ENCODE data around the gene ANOS1.

DNA sequence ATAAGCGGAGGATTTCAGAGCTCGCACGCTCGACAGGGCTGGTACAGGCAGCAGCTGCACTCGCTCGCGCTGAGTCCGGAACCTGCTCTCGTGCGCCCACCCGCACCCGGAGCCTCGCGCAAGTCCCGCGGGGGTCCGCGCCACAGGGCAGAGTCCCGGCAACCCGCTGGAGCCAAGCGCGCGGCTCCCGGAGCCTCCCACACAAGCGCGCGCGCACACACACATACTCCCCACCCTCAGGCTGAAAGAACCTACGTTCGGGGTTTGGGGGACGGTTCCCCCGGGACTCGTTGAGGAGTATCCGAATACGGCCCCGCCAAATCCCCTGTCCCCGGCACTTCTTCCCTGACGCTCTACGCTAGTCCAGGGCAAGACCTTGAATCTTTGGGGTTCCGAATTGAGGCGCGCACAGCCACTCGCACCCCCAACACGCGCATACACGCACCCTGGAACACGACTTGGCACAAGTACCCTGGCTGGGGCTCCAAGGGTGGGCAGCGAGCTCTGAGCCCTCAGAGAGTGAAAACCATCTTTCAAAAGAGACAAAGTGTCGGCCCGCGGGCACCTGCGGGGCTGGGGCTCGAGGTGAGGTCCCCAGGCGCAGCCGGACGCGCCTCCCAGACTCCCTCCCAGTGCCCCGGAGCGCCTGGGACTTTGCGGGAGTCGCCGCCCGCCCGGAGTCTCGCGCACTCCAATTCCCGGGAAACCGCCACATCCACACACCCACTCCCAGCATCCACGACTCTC, 952 bp downstream of the ANOS1 start:
- TF ChIP-seq, protein P1, sequence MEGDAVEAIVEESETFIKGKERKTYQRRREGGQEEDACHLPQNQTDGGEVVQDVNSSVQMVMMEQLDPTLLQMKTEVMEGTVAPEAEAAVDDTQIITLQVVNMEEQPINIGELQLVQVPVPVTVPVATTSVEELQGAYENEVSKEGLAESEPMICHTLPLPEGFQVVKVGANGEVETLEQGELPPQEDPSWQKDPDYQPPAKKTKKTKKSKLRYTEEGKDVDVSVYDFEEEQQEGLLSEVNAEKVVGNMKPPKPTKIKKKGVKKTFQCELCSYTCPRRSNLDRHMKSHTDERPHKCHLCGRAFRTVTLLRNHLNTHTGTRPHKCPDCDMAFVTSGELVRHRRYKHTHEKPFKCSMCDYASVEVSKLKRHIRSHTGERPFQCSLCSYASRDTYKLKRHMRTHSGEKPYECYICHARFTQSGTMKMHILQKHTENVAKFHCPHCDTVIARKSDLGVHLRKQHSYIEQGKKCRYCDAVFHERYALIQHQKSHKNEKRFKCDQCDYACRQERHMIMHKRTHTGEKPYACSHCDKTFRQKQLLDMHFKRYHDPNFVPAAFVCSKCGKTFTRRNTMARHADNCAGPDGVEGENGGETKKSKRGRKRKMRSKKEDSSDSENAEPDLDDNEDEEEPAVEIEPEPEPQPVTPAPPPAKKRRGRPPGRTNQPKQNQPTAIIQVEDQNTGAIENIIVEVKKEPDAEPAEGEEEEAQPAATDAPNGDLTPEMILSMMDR (IDR thresholded peaks at IDR 0.05; ENCODE audit: low read length): no peak
- TF ChIP-seq EZH2 (optimal IDR thresholded peaks at IDR 0.05; ENCODE audit: low read depth, low read length) (no peak), EZH2phosphoT487 (IDR thresholded peaks at IDR 0.05; ENCODE audit: low read length) (no peak)
